SKM-1 treated with dmso at 0.1 percent for 144 hours (cell line): ENCODE measurements around the gene FDPS.
"Not testable (repeated sequence)": the region's sequence is repeated elsewhere in the genome, so short reads cannot be mapped to it uniquely, and the experiment has no call there.

Experiments used
- DNase-seq: peaks from one replicate; lab custom pipeline; 2025; ENCODE audit not compliant: unreplicated experiment; lab: John Stamatoyannopoulos, UW

The FDPS gene

DNA sequence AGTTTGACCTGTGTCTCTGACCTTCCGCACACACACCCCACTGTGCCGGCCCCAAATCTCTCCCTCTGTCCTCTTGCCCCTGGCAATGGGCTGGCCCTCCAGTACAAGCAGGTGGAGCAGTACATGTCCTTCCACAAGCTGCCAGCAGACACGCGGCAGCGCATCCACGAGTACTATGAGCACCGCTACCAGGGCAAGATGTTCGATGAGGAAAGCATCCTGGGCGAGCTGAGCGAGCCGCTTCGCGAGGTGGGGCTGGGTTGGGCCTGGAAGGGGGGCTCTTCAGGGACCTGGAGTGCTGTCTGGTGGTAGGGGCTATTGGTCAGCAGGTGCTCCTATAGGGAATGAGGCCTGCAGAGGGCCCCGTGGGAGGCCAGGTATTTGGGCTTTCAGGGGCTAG, 23.6 kb upstream of the FDPS start:
- DNase-seq, result no peak

- DNase-seq, result no peak
Observed at GRCh38 chr1:155285631-155286044, 23.0 kb upstream of the FDPS start.

- no peak for DNase-seq
Observed at GRCh38 chr1:155286544-155286943, 22.1 kb upstream of the FDPS start.

GRCh38 chr1:155287987-155288543, 20.6 kb upstream of the FDPS start:
- no peak for DNase-seq

GRCh38 chr1:155291006-155291405, 17.7 kb upstream of the FDPS start:
- not testable (repeated sequence) for DNase-seq

- no peak for DNase-seq
Observed at GRCh38 chr1:155293086-155293749, 15.4 kb upstream of the FDPS start.

DNA sequence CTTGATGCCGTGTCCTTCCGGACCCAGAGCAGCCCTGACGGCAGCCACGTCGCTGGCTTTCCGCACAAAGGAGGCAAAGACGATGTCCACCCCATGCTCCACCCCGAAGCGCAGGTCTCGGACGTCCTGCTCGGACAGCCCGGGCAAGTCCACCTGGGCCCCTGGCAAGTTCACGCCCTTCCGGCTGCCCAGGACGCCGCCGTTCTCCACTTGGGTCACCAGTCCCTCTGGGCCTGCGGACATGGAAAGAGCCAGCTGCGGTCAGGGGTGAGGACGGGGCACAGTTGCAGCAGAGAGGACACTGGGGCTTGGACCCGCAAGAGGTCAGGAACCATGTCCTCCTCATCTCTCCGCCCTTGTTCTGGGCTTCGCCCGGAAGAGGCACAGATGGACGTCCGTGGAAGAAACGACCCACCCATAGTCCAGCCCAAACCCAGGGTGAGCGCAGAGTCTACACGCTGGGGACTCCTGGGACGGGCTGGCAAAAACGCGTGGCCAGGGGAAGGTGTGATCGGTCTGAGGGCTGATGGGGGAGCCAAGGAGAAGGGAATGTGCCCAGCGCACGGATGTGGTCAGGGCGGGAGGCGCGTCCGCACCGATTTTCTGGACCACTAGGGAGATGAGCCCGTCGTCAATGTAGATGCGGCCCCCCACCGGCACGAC, 14.0 kb upstream of the FDPS start:
- no peak for DNase-seq

GRCh38 chr1:155295183-155295941, 13.3 kb upstream of the FDPS start:
- DNase-seq, result no peak

DNA sequence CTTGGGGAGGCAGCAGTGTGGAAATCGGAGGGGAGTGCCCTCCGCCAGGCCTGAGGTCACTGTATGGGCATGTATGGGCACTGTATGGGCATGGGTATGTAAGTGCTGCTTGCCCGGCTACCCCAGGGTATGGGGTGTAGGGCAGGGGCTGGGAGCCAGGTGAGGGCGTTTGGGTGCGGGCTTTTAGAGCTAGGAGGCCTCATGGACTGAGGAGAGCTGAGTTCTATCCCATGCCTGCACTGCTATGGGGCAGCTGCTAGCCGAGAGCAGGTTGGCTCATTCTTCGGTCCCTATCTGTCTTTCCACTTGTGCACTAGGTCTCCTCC, 12.8 kb upstream of the FDPS start:
- no peak for DNase-seq

DNA sequence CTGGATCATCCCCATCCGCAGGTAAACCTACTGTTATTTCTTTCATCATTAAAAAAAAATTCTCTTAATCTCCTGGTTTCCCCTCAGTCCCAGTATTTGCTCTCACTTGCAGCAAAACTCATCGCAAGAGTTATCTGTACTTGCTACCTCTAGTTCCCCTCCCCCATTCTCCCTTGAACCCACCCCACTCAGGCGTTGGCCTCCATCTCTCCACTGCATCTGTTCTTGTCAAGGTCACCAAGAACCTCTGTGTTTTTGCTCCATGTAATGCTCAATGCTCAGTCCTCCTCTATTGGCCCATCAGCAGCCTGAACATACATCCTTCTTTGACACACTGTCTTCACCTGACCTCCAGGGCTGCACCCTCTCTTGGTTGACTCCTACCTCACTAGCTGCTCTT, 12.0 kb upstream of the FDPS start:
- no peak for DNase-seq

DNA sequence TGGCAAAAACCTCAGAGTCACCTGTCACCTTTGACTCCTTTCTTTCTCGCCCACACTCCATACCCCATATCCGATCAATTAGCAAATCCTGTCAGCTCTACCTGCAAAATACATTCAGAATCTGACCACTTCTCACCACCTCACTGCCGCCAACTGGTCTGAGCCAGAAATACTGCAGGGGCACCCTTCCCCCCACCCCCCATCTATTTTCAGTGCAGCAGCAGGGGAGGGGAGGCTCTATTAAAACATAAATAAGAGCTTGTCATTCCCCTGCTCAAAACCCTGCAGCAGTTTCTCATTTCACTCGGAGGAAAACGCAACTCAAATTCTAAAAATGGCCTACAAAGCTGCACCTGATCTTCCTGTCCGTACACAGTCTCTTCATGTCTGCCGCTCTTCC, 11.3 kb upstream of the FDPS start:
- DNase-seq, result no peak

DNA sequence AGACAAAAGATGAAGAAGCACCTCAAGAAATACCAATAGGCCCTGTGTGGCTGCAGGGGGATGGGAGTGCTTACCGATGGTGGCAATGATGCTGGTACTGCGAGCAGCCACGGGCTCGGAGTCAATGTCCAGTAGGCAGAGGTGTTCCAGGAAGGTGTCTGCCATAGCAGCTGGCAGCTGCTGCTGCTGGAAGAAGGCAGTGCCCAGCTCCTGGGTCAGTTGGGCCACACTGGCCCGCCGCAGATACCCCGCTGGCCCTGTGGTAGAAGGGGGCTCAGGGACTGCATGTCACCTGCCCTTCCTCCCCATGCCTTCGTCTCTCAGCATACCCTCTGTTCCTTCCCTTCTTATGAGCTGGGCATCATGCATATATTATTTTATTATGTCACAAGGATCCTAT, 8.6 kb upstream of the FDPS start:
- DNase-seq, result no peak

DNA sequence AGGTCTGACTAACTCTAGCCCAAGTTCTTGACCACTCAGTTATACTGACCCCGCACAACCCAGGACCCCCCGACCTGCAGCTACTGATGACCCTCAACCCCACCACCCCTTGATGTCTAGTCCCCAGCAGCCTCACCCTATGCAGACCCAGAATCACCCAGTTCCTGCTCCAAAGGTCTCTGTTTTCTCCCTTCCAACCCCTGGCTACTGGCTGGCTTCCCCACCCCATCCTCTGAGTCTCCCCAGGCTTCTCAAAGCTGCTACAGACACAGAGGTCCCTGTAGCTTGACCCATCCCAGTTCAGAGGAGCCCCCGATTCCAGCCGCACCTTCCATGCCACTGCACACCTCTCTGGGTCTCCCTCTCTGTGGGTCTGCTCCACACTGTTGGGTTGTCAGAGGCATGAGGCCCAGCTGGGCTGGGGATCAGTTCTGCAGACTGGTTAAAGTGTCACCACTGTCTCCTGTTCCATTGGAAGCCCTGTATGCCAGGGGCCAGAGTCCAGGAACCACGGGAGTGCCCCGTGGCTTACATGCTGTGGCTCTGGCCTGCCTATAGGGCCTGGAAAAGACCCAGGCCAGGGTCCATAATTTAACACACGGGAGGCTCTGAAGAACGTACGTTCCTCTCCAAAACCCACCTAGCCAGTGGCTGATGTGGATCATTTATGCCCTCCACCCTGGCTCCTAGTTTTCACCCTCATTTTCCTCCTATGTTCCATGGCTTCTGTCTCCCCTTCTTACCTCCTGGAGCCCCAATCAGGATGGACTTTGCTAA, 7.9 kb upstream of the FDPS start:
- DNase-seq, result no peak

- DNase-seq, result no peak
Observed at GRCh38 chr1:155301342-155301841, 7.3 kb upstream of the FDPS start, which contains the start of gene PKLR. Gene PKLR (minus strand): TSS chr1:155301438. CDS start chr1:155301395, 43 bp downstream.

GRCh38 chr1:155304558-155305063, 4.1 kb upstream of the FDPS start:
- no peak for DNase-seq

DNA sequence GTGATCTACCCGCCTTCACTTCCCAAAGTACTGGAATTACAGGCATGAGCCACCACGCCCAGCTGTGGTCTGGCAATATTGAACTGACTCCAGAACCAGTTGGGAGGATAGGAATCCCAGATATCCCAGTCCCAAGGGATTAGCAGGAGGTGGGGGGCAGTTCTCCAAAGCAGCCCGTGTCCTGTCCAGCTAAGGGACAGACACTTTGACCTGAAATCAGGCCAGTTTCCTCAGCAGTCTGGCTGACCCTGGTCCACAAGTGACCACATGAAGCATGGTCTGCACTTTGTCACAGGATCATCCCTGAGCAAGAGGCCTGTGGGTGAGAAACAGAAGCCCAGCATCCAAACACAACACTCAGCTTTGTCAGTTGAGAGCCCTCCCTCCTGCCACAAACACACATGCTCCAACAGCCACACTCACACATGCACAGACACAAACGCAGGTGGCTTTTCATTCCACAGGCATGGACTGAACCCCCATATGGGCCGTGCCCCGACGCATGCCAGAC, 2.7 kb upstream of the FDPS start:
- no peak for DNase-seq

GRCh38 chr1:155307247-155307740, 1.4 kb upstream of the FDPS start:
- DNase-seq, result peak; percentile 25

DNA sequence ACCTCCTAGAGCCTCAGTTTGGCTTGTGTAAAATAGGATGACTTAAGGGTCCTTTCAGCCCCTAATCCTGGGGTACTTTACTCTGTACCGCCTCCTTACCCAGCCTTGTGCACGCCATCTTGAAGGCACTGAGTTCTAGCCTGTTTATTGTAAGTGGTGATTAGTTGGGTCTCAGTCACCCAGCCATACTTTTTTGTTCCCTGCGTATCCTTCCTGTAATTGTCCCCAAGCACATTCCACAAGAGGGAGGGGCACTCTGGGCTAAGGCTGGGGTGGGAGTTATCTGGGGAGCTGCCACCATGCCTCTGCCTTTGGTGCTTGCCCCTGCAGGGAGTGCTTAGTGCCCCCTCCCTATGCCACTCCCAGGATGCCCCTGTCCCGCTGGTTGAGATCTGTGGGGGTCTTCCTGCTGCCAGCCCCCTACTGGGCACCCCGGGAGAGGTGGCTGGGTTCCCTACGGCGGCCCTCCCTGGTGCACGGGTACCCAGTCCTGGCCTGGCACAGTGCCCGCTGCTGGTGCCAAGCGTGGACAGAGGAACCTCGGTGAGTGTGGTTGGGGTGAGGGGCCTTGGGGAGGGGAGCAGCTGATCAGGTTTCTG, 856 bp downstream of the FDPS start:
- no peak for DNase-seq

GRCh38 chr1:155313261-155313660, 4.6 kb downstream of the FDPS start:
- no peak for DNase-seq

DNA sequence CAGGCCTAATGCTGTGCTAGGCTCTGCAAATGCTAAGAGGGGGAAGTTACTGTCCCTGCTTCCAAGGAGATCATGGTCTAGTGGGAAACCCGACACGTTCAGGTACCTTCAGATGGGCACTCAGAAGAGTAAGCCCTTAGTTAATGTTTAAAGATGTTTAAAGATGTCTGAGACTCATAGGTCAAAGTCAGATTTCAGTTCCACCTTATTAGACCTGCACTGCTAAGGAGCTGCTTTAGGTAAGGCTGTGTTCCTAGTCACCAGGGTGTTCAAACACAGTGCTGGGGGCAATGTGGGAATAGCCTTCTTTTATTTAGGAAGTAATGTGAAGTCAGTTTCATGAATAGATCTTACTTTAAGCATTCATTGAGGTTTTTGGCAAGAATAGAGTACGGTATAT, 8.3 kb downstream of the FDPS start:
- no peak for DNase-seq
